Upper lobe of left lung (tissue), 6 donors: ENCODE results near the gene ACADM. TPM values are rescaled to one million over a fixed set of nuclear protein-coding genes. Genes with fewer than 3 reads are reported as not detected.
"Not testable (repeated sequence)": the region's sequence is repeated elsewhere in the genome, so short reads cannot be mapped to it uniquely, and the experiment has no call there.

Experiments
- ATAC-seq, 2 donors: fragments of 200-7000 bp; cut with Tn5 transposase; one replicate each; pipeline ENCODE4 v1.9.1; 2022; ENCODE audit warnings: mild to moderate bottlenecking in 2 of 2, moderate library complexity in 2 of 2; ENCODE audit not compliant: low FRiP score in 2 of 2
- DNase-seq, 2 donors: peaks; one replicate each; pipeline ENCODE4 v3.0.0-alpha.2; 2019 to 2020
- H3K27ac ChIP-seq, 4 donors: fragments of 200-600 bp; sonication (generic); one replicate each; pipeline ENCODE4 v1.5.1; 2016 to 2019
- H3K27me3 ChIP-seq, 4 donors: fragments of 200-600 bp; sonication (generic); one replicate each; pipeline ENCODE4 v1.5.1; 2017 to 2019
- H3K36me3 ChIP-seq, 4 donors: fragments of 200-600 bp; sonication (generic); one replicate each; pipeline ENCODE4 v1.5.1; 2016 to 2019
- H3K4me1 ChIP-seq, 4 donors: fragments of 200-600 bp; sonication (generic); one replicate each; pipeline ENCODE4 v1.5.1; 2018 to 2019
- H3K4me3 ChIP-seq, 4 donors: fragments of 200-600 bp; sonication (generic); one replicate each; pipeline ENCODE4 v1.5.1; 2017 to 2019; ENCODE audit warnings: mild to moderate bottlenecking in 2 of 4, moderate library complexity in 1 of 4
- H3K9me3 ChIP-seq, 4 donors: fragments of 200-600 bp; sonication (generic); one replicate each; pipeline ENCODE4 v1.5.1; 2018 to 2019
- CTCF ChIP-seq, 6 experiments: fragments of 450-650 bp in 4 of 6; fragments of 200-600 bp in 2 of 6; sonication (generic) in 2 of 6; IDR thresholded peaks; one replicate each; pipeline ENCODE4 v1.5.1; 2016 to 2019; ENCODE audit warnings: antibody characterized with exemption in 6 of 6
- EP300 ChIP-seq, 4 donors: sonication (generic); formaldehyde crosslinking; IDR thresholded peaks; one replicate each; pipeline ENCODE4 v1.5.1; 2017; ENCODE audit warnings: antibody characterized with exemption in 4 of 4, control low read depth in 2 of 4
- POLR2A ChIP-seq, 4 donors: fragments of 450-650 bp; IDR thresholded peaks; one replicate each; pipeline ENCODE4 v1.5.1; 2016 to 2017; ENCODE audit warnings: antibody characterized with exemption in 4 of 4, mild to moderate bottlenecking in 2 of 4
- POLR2AphosphoS5 ChIP-seq, 2 donors: sonication (generic); formaldehyde crosslinking; IDR thresholded peaks; one replicate each; pipeline ENCODE4 v1.5.1; 2017; ENCODE audit warnings: antibody characterized with exemption in 2 of 2
- WGBS, 2 donors: methylation state at CpG; one replicate each; pipeline ENCODE4 v1.1.5; 2017 to 2018; 5-methylcytosine and 5-hydroxymethylcytosine counted together
- total RNA-seq, 6 donors: library from RNA; depleted of rRNA in 4 of 6; stranded (reverse); fragments of >200 nt in 4 of 6; gene quantifications; one replicate each; pipeline versions ENCODE4 v1.1.0 to v1.2.1, GENCODE V29; 2016 to 2021
- donor health status: DM: no; HTN: no; CAD: no; lungs with moderate emphysema.
- donor health status: DM: no; HTN: yes; CAD: no; lungs with severe emphysema.

Gene ACADM
- total RNA-seq, 6 donors from 2014 or later = 18.9 to 50.2 (median 39.7) TPM

GRCh38 chr1:75796376-75797272, 72.1 kb downstream of the ACADM start, which contains the start of gene MSH4:
Gene MSH4 (plus strand): TSS chr1:75796882. CDS start chr1:75796986, 104 bp downstream.
- TF ChIP-seq POLR2AphosphoS5 (IDR thresholded peaks at IDR 0.05) (no peak), POLR2A (IDR thresholded peaks at IDR 0.05) (no peak), CTCF (IDR thresholded peaks at IDR 0.05) (no peak), EP300 (IDR thresholded peaks at IDR 0.05) (no peak)
- Histone ChIP-seq H3K36me3 (peaks cover 15 to 72% (median 52%) of the 10 kb centered on the region in 4 donors), H3K27me3 (no peaks in the 10 kb centered on the region), H3K27ac (no peak within 1 kb of the TSS), H3K9me3 (no peaks in the 10 kb centered on the region), H3K4me3 (no peak within 1 kb of the TSS), H3K4me1 (peaks cover 0 to 2% (median under 1%) of the 10 kb centered on the region in 4 donors)
- DNase-seq (peak in 1 of 2 donors; percentile 77), ATAC-seq (peak; percentile 36 to 46)
- 84 to 92% methylated on average over 33 of the region's 34 CpGs for WGBS, 2 donors

GRCh38 chr1:75797273-75797588, 72.7 kb downstream of the ACADM start:
- Histone ChIP-seq H3K27me3 (no peaks in the 10 kb centered on the region), H3K4me3 (no peak overlapping the region), H3K27ac (no peak overlapping the region), H3K4me1 (no peaks in the 10 kb centered on the region), H3K36me3 (peaks cover 13 to 66% (median 47%) of the 10 kb centered on the region in 4 donors), H3K9me3 (no peaks in the 10 kb centered on the region)
- ATAC-seq = no peak
- no peak for TF ChIP-seq POLR2A (IDR thresholded peaks at IDR 0.05)
- TF ChIP-seq POLR2AphosphoS5 (IDR thresholded peaks at IDR 0.05) = no peak
- no peak for TF ChIP-seq EP300 (IDR thresholded peaks at IDR 0.05)
- no peak for TF ChIP-seq CTCF (IDR thresholded peaks at IDR 0.05)
- DNase-seq = no peak
- WGBS, 2 donors = 88 to 93% methylated on average over 6 of the region's 6 CpGs

GRCh38 chr1:75797606-75798216, 73.2 kb downstream of the ACADM start:
- TF ChIP-seq CTCF (IDR thresholded peaks at IDR 0.05) (no peak), POLR2AphosphoS5 (IDR thresholded peaks at IDR 0.05) (no peak), EP300 (IDR thresholded peaks at IDR 0.05) (no peak), POLR2A (IDR thresholded peaks at IDR 0.05) (no peak)
- no peak overlapping the region for H3K27ac ChIP-seq
- peaks cover 8 to 62% (median 42%) of the 10 kb centered on the region in 4 donors for H3K36me3 ChIP-seq
- no peaks in the 10 kb centered on the region for H3K27me3 ChIP-seq
- no peaks in the 10 kb centered on the region for H3K9me3 ChIP-seq
- no peak overlapping the region for H3K4me3 ChIP-seq
- ATAC-seq (no peak), DNase-seq (peak in 1 of 2 donors; percentile 15)
- WGBS, 2 donors = 92 to 94% methylated on average over 13 of the region's 13 CpGs
- H3K4me1 ChIP-seq = no peaks in the 10 kb centered on the region

GRCh38 chr1:75801480-75801879, 77.0 kb downstream of the ACADM start:
- not testable (repeated sequence) for H3K9me3 ChIP-seq, DNase-seq, H3K4me3 ChIP-seq, H3K4me1 ChIP-seq, H3K27me3 ChIP-seq, ATAC-seq, H3K27ac ChIP-seq
- 98 to 100% methylated on average over 2 of the region's 2 CpGs for WGBS, 2 donors
- peaks cover 0 to 24% (median 10%) of the 10 kb centered on the region in 4 donors for H3K36me3 ChIP-seq

GRCh38 chr1:75808921-75809320, 84.4 kb downstream of the ACADM start:
- no peaks in the 10 kb centered on the region for H3K9me3 ChIP-seq
- no peak for DNase-seq
- no peak overlapping the region for H3K27ac ChIP-seq
- H3K4me3 ChIP-seq = no peak overlapping the region
- H3K36me3 ChIP-seq = no peaks in the 10 kb centered on the region
- TF ChIP-seq CTCF (IDR thresholded peaks at IDR 0.05) (no peak), POLR2A (IDR thresholded peaks at IDR 0.05) (no peak), POLR2AphosphoS5 (IDR thresholded peaks at IDR 0.05) (no peak), EP300 (IDR thresholded peaks at IDR 0.05) (no peak)
- H3K27me3 ChIP-seq = no peaks in the 10 kb centered on the region
- H3K4me1 ChIP-seq = no peaks in the 10 kb centered on the region
- ATAC-seq = no peak
- 79 to 86% methylated on average over 4 of the region's 4 CpGs for WGBS, 2 donors

- not testable (repeated sequence) for H3K4me1 ChIP-seq, H3K27me3 ChIP-seq, H3K4me3 ChIP-seq, H3K36me3 ChIP-seq, H3K9me3 ChIP-seq, DNase-seq, H3K27ac ChIP-seq, ATAC-seq
- WGBS, 2 donors = 90 to 98% methylated on average over 3 of the region's 3 CpGs
These were observed 85.6 kb downstream of the ACADM start for GRCh38 chr1:75810113-75810512.
